Tibial artery (tissue), 4 donors: ENCODE measurements around the gene METTL24.

Experiments used
- DNase-seq, 2 donors: peaks; one replicate each; pipeline ENCODE4 v3.0.0-alpha.2; 2019
- H3K27ac ChIP-seq, 2 donors: fragments of 200-600 bp; sonication (generic) in 1 of 2; 1 replicate in 1 of 2; 2 replicates in 1 of 2; pipeline ENCODE4 v1.5.1; 2018 to 2019; ENCODE audit warnings: mild to moderate bottlenecking in 1 of 2
- H3K27me3 ChIP-seq, 2 donors: fragments of 200-600 bp; sonication (generic) in 1 of 2; one replicate each; pipeline versions ENCODE4 v1.5.1 to v1.6.0; 2016 to 2019
- H3K36me3 ChIP-seq, 3 donors: fragments of 200-600 bp; sonication (generic) in 2 of 3; one replicate each; pipeline ENCODE4 v1.5.1; 2016 to 2019; ENCODE audit warnings: mild to moderate bottlenecking in 2 of 3
- H3K4me1 ChIP-seq, 4 donors: fragments of 200-600 bp; sonication (generic) in 2 of 4; 1 replicate in 3 of 4; 2 replicates in 1 of 4; pipeline ENCODE4 v1.5.1; 2016 to 2019
- H3K4me3 ChIP-seq, 2 donors: fragments of 200-600 bp; sonication (generic) in 1 of 2; 1 replicate in 1 of 2; 2 replicates in 1 of 2; pipeline ENCODE4 v1.5.1; 2018 to 2019; ENCODE audit warnings: mild to moderate bottlenecking in 2 of 2
- H3K9me3 ChIP-seq, 3 donors: fragments of 200-600 bp; sonication (generic) in 1 of 3; one replicate each; pipeline ENCODE4 v1.5.1; 2016 to 2019
- CTCF ChIP-seq, 2 experiments: fragments of 200-600 bp in 1 of 2; fragments of 450-650 bp in 1 of 2; IDR thresholded peaks; one replicate each; pipeline ENCODE4 v1.5.1; 2017 to 2019; ENCODE audit warnings: antibody characterized with exemption in 2 of 2, mild to moderate bottlenecking in 1 of 2, moderate library complexity in 1 of 2
- intact Hi-C: fragments of 100-400 bp; cut with DNase I; formaldehyde crosslinking; loops from one replicate; pipeline ENCODE4 v1.15.0; 2023; ENCODE audit warnings: low total_unique reads

The METTL24 gene

GRCh38 chr6:110198561-110198960 lies 159.6 kb downstream of the METTL24 start:
- no peaks in the 10 kb centered on the region for H3K4me1 ChIP-seq
- no peak for TF ChIP-seq CTCF (IDR thresholded peaks at IDR 0.05)
- H3K27me3 ChIP-seq: no peaks in the 10 kb centered on the region
- intact Hi-C loops: no loop called here
- no peak for DNase-seq
- peaks cover 0 to 15% (median 3%) of the 10 kb centered on the region in 3 donors for H3K36me3 ChIP-seq
- no peak overlapping the region for H3K4me3 ChIP-seq
- H3K27ac ChIP-seq: no peak overlapping the region
- H3K9me3 ChIP-seq: no peaks in the 10 kb centered on the region

- no peak for TF ChIP-seq CTCF (IDR thresholded peaks at IDR 0.05)
- Histone ChIP-seq H3K36me3 (peaks cover 0 to 19% (median 4%) of the 10 kb centered on the region in 3 donors), H3K4me3 (no peak overlapping the region), H3K27me3 (no peaks in the 10 kb centered on the region), H3K27ac (no peak overlapping the region), H3K4me1 (no peaks in the 10 kb centered on the region), H3K9me3 (no peaks in the 10 kb centered on the region)
- no peak for DNase-seq
- intact Hi-C loops: no loop called here
Observed at GRCh38 chr6:110196874-110197273, 161.3 kb downstream of the METTL24 start.

GRCh38 chr6:110195639-110196038 lies 162.5 kb downstream of the METTL24 start:
- H3K27me3 ChIP-seq: no peaks in the 10 kb centered on the region
- no peak overlapping the region for H3K4me3 ChIP-seq
- no peaks in the 10 kb centered on the region for H3K9me3 ChIP-seq
- no peak overlapping the region for H3K27ac ChIP-seq
- no peak for TF ChIP-seq CTCF (IDR thresholded peaks at IDR 0.05)
- peaks cover 0 to 19% (median 4%) of the 10 kb centered on the region in 3 donors for H3K36me3 ChIP-seq
- intact Hi-C loops: no loop called here
- H3K4me1 ChIP-seq: no peaks in the 10 kb centered on the region
- DNase-seq: no peak
